ENCODE measurements around the gene RBM4.

Gene RBM4

GRCh38 chr11:66651016-66651415 is 12.5 kb downstream of the RBM4 start:
- TF ChIP-seq CTCF (IDR thresholded peaks at IDR 0.05; ENCODE audit: control insufficient read depth, insufficient read depth, low read depth, low read length, missing control alignments) = no peak
- DNase-seq (ENCODE audit: low read depth) = no peak

GRCh38 chr11:66652651-66653050 is 14.1 kb downstream of the RBM4 start:
- no peak for TF ChIP-seq CTCF (IDR thresholded peaks at IDR 0.05; ENCODE audit: control insufficient read depth, insufficient read depth, low read depth, low read length, missing control alignments)
- no peak overlapping the region for H3K4me3 ChIP-seq (ENCODE audit: control insufficient read depth, low read depth, low read length)
- no peak for DNase-seq (ENCODE audit: low read depth)

More at GRCh38 chr11:66651016-66651415, 12.5 kb downstream of the RBM4 start:
- H3K4me3 ChIP-seq (ENCODE audit: control insufficient read depth, low read depth, low read length) = no peak overlapping the region

GRCh38 chr11:66653123-66653522 is 14.6 kb downstream of the RBM4 start:
- no peak for TF ChIP-seq CTCF (IDR thresholded peaks at IDR 0.05; ENCODE audit: control insufficient read depth, insufficient read depth, low read depth, low read length, missing control alignments)
- no peak for DNase-seq (ENCODE audit: low read depth)
- no peak overlapping the region for H3K4me3 ChIP-seq (ENCODE audit: control insufficient read depth, low read depth, low read length)

- H3K4me3 ChIP-seq (ENCODE audit: control insufficient read depth, low read depth, low read length) = no peak overlapping the region
- TF ChIP-seq CTCF (IDR thresholded peaks at IDR 0.05; ENCODE audit: control insufficient read depth, insufficient read depth, low read depth, low read length, missing control alignments) = no peak
- no peak for DNase-seq (ENCODE audit: low read depth)
Observed at GRCh38 chr11:66659763-66660162, 21.3 kb downstream of the RBM4 start.

- TF ChIP-seq CTCF (IDR thresholded peaks at IDR 0.05; ENCODE audit: control insufficient read depth, insufficient read depth, low read depth, low read length, missing control alignments) = no peak
- no peak overlapping the region for H3K4me3 ChIP-seq (ENCODE audit: control insufficient read depth, low read depth, low read length)
- DNase-seq (ENCODE audit: low read depth) = no peak
Observed at GRCh38 chr11:66663741-66664296, 25.3 kb downstream of the RBM4 start.

- no peak overlapping the region for H3K4me3 ChIP-seq (ENCODE audit: control insufficient read depth, low read depth, low read length)
- no peak for DNase-seq (ENCODE audit: low read depth)
- TF ChIP-seq CTCF (IDR thresholded peaks at IDR 0.05; ENCODE audit: control insufficient read depth, insufficient read depth, low read depth, low read length, missing control alignments) = no peak
Observed at GRCh38 chr11:66665369-66665768, 26.9 kb downstream of the RBM4 start.

- no peak overlapping the region for H3K4me3 ChIP-seq (ENCODE audit: control insufficient read depth, low read depth, low read length)
- no peak for DNase-seq (ENCODE audit: low read depth)
- TF ChIP-seq CTCF (IDR thresholded peaks at IDR 0.05; ENCODE audit: control insufficient read depth, insufficient read depth, low read depth, low read length, missing control alignments) = no peak
Observed at GRCh38 chr11:66670816-66671215, 32.3 kb downstream of the RBM4 start.
